Superior temporal gyrus (tissue), 1 donor: Measurements from ENCODE around the gene FGD3.

Source experiments
- DNase-seq: peaks from one replicate; pipeline ENCODE4 v3.0.0-alpha.2; 2016; ENCODE audit errors: extremely low spot score

Gene FGD3

GRCh38 chr9:93030642-93031628, 83.6 kb downstream of the FGD3 start:
- DNase-seq = no peak

- peak; percentile 38 for DNase-seq
Measured at GRCh38 chr9:93031629-93032430, 84.5 kb downstream of the FGD3 start.

GRCh38 chr9:93032545-93032944, 85.2 kb downstream of the FGD3 start:
- no peak for DNase-seq

DNA sequence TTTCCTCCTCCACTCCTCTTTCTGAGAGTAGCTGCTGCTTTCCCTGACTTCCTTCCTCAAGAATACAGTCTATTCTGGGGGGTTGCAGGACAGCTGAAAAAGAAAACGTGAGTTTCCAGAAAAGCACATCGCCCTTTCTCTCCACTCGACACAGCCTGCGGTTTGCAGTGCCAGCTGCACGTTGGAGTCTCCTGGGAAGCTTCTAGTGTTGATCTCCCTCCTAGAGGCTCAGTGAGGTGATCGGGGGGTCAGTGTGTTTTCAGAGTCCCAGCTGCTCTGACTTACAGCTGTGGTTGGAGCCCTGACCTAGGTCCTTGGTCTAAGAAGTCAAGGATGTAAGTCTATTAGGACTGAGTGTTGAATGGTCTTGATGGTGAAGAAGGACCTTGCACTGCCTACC, 86.2 kb downstream of the FGD3 start:
- DNase-seq = no peak

GRCh38 chr9:93035106-93035660, 87.9 kb downstream of the FGD3 start:
- DNase-seq = no peak

DNA sequence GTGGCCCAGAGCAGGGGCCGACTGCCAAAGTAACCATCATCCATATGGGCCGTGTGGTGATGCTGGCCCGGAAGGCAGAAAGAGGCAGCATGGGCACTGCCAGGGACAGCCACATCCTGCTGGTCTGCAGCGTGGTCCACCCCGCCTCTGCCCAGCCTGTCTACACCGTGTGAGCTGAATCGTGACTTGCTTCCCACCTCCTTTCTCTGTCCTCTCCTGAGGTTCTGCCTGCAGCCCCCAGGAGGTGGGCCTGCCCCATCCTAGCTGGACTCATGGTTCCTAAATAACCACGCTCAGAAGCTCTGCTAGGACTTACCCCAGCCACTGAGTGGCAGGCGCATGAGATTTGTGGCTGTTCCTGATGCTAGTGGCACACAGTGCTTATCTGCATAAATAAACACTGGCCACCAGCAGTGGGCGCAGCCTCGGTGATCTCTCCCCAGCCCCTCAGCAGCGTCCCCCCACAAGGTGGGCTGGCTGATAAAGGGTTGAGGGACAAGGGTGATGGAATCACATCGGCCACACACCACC, 88.6 kb downstream of the FGD3 start:
- DNase-seq = no peak

GRCh38 chr9:93036887-93037475, 89.7 kb downstream of the FGD3 start:
- no peak for DNase-seq

- DNase-seq = no peak
Measured at GRCh38 chr9:93037476-93037971, 90.2 kb downstream of the FGD3 start.

DNA sequence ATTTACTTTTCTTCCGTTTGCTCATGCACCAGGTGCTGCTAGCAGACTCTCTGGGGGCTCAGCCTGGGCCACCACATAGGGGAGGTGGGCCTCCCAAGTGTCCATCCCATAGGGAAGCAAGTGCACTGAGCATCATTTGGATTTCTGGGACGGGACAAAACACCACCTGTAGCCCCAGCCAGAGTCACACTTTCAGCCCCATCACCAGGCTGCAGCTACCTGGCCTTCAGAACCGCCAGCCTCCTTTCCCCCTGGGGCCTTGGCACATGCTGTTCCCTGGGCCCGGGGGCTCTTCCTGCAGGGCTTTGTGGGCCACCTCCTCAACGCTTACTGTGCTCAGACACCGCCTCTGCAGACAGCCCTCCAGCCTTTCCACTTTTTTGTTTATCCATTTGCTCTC, 91.6 kb downstream of the FGD3 start:
- no peak for DNase-seq

GRCh38 chr9:93039456-93039855, 92.1 kb downstream of the FGD3 start:
- no peak for DNase-seq

DNA sequence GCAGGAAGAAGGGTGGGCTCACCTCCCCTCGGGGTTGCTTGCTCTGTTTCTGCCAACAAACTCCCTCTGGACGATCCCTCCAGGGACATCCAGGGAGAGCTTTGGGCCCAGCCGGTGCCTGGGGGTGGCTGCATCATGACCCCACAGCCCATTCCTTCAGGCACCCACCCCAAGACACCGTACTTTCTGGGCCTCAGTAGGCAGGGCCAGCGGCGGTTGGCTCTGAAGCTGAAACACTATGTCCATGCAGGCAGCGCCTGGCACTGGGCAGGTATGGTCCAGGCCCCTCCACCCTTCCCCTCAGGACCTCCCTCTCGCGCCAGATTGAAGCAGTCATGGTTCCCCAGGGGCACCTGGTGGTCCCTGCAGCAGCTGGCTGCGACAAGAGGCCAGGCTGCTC, 92.7 kb downstream of the FGD3 start:
- no peak for DNase-seq

- no peak for DNase-seq
Measured at GRCh38 chr9:93040409-93040808, 93.1 kb downstream of the FGD3 start.

GRCh38 chr9:93041108-93041802, 93.9 kb downstream of the FGD3 start:
- DNase-seq = no peak

- DNase-seq = no peak
Measured at GRCh38 chr9:93043122-93043521, 95.8 kb downstream of the FGD3 start.

GRCh38 chr9:93045521-93045920, 98.2 kb downstream of the FGD3 start:
- no peak for DNase-seq

GRCh38 chr9:93048566-93049448, 101.5 kb downstream of the FGD3 start:
- DNase-seq = no peak

- no peak for DNase-seq
Measured at GRCh38 chr9:93049491-93049890, 102.2 kb downstream of the FGD3 start.

- no peak for DNase-seq
Measured at GRCh38 chr9:93050231-93050630, 102.9 kb downstream of the FGD3 start.

DNA sequence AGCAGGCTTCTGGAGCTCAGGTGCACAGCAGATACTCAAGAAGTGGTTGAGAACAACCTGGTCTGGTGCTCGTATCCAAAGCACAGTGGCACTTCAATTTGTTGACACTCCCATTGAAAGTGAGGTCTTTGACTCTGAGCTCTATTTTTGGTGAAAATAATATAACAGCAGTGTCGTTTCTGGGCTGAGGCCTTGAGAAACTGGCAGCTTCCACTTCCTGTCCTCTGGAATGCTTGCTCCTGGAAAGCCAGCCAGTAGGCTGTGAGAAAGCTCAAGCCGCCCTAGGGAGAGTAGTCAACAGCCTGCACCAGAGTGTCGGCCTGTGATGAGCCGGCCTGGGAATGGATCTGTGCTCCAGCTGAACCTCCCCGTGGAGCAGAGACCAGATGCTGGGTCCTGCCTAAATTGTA, 104.4 kb downstream of the FGD3 start:
- no peak for DNase-seq
